IMR-90 (cell line): ENCODE data around the gene CAMK2G. TPM values are rescaled to one million over a fixed set of nuclear protein-coding genes. Genes with fewer than 3 reads are reported as not detected.

Experiments used
- ATAC-seq: fragments of 200-7000 bp; cut with Tn5 transposase; 2 replicates; pipeline ENCODE4 v1.9.1; 2020; ENCODE audit warnings: low read depth, mild to moderate bottlenecking, moderate library complexity
- BruUV-seq: library from RNA; stranded (reverse); fragments of 400-500 nt; replicated peaks from 2 replicates; lab custom pipeline; 2021; lab: Mats Ljungman, UMichigan
- CTCF ChIA-PET: fragments of 300-600 bp; formaldehyde crosslinking; extraction: SDS; loops from one replicate; lab custom pipeline; 2021; ENCODE audit warnings: antibody characterized with exemption; lab: Yijun Ruan, JAX
- POLR2A ChIA-PET: fragments of 300-600 bp; sonication (Branson Sonifier 250); formaldehyde crosslinking; loops from one replicate; lab custom pipeline; 2022; ENCODE audit warnings: antibody characterized with exemption; ENCODE audit not compliant: unreplicated experiment; lab: Charles Lee
- DNase-seq: peaks from one replicate; pipeline ENCODE4 v3.0.0; 2013
- H2AFZ ChIP-seq: replicated peaks from 2 replicates; pipeline ENCODE3; 2013; ENCODE audit warnings: low read length, mild to moderate bottlenecking; ENCODE audit not compliant: poor library complexity
- H2AK5ac ChIP-seq: 2 replicates; pipeline ENCODE4 v1.6.1; 2013; ENCODE audit warnings: low read depth, low read length, inconsistent platforms
- H2AK9ac ChIP-seq: replicated peaks from 2 replicates; pipeline ENCODE3; 2013; ENCODE audit warnings: mild to moderate bottlenecking, low read depth, low read length, moderate library complexity; ENCODE audit not compliant: poor library complexity
- H2BK120ac ChIP-seq: 2 replicates; pipeline ENCODE4 v1.6.1; 2013; ENCODE audit warnings: low read depth, low read length, inconsistent platforms
- H2BK15ac ChIP-seq: 3 replicates; pipeline ENCODE4 v1.6.1; 2013; ENCODE audit warnings: low read depth, low read length, inconsistent platforms
- H2BK20ac ChIP-seq: 2 replicates; pipeline ENCODE4 v1.6.1; 2013; ENCODE audit warnings: low read depth, mild to moderate bottlenecking, inconsistent platforms, low read length, moderate library complexity
- H2BK5ac ChIP-seq: 2 replicates; pipeline ENCODE4 v1.6.1; 2013; ENCODE audit warnings: mild to moderate bottlenecking, low read depth, low read length, inconsistent platforms; ENCODE audit not compliant: poor library complexity, severe bottlenecking
- H3K14ac ChIP-seq: replicated peaks from 2 replicates; pipeline ENCODE4 v1.6.1; 2013; ENCODE audit warnings: low read depth, low read length, inconsistent platforms
- H3K18ac ChIP-seq: 2 replicates; pipeline ENCODE4 v1.6.1; 2013; ENCODE audit warnings: low read depth, low read length, control low read depth
- H3K23ac ChIP-seq: 2 replicates; pipeline ENCODE4 v1.6.1; 2013; ENCODE audit warnings: low read depth, low read length, inconsistent platforms
- H3K27ac ChIP-seq: 2 replicates; pipeline ENCODE4 v1.5.1; 2013; ENCODE audit warnings: mild to moderate bottlenecking, control low read depth, low read length; ENCODE audit not compliant: insufficient read depth
- H3K27me3 ChIP-seq: 2 replicates; pipeline ENCODE4 v1.6.1; 2013; ENCODE audit warnings: low read length; ENCODE audit not compliant: control insufficient read depth, insufficient read depth
- H3K36me3 ChIP-seq: 2 replicates; pipeline ENCODE4 v1.6.1; 2013; ENCODE audit warnings: low read length, mixed read lengths; ENCODE audit not compliant: control insufficient read depth, insufficient read depth
- H3K4ac ChIP-seq: 2 replicates; pipeline ENCODE4 v1.6.1; 2013; ENCODE audit warnings: low read depth, low read length, inconsistent platforms
- H3K4me1 ChIP-seq: 2 replicates; pipeline ENCODE4 v1.6.1; 2013; ENCODE audit warnings: low read length, mixed read lengths; ENCODE audit not compliant: control insufficient read depth, insufficient read depth
- H3K4me2 ChIP-seq: 2 replicates; pipeline ENCODE4 v1.6.1; 2013; ENCODE audit warnings: low read depth, mild to moderate bottlenecking, control low read depth, low read length, moderate library complexity
- H3K4me3 ChIP-seq: 2 replicates; pipeline ENCODE4 v1.5.1; 2013; ENCODE audit warnings: low read depth, mild to moderate bottlenecking, control low read depth, low read length, moderate library complexity; ENCODE audit not compliant: insufficient read depth
- H3K56ac ChIP-seq: 2 replicates; pipeline ENCODE4 v1.6.1; 2013; ENCODE audit warnings: low read length, inconsistent platforms; ENCODE audit not compliant: insufficient read depth; ENCODE audit errors: extremely low read depth
- H3K79me1 ChIP-seq, 2 experiments: 2 replicates each; pipeline ENCODE4 v1.6.1; 2013; ENCODE audit warnings: low read length in 2 of 2, inconsistent platforms in 1 of 2, low read depth in 1 of 2
- H3K9ac ChIP-seq: 2 replicates; pipeline ENCODE4 v1.6.1; 2013; ENCODE audit warnings: low read depth, low read length, control low read depth
- H3K9me1 ChIP-seq: 2 replicates; pipeline ENCODE4 v1.6.1; 2013; ENCODE audit warnings: low read length, inconsistent platforms; ENCODE audit not compliant: insufficient read depth
- H3K9me3 ChIP-seq: 2 replicates; pipeline ENCODE4 v1.6.1; 2013; ENCODE audit warnings: low read length; ENCODE audit not compliant: control insufficient read depth, insufficient read depth
- H4K20me1 ChIP-seq: 2 replicates; pipeline ENCODE4 v1.6.1; 2013; ENCODE audit warnings: low read length, inconsistent platforms; ENCODE audit not compliant: insufficient read depth
- H4K5ac ChIP-seq: 2 replicates; pipeline ENCODE4 v1.6.1; 2013; ENCODE audit warnings: mild to moderate bottlenecking, low read depth, low read length, control low read depth
- H4K8ac ChIP-seq, 2 experiments: 2 replicates each; pipeline ENCODE4 v1.6.1; 2013; ENCODE audit warnings: low read depth in 2 of 2, low read length in 2 of 2, control low read depth in 1 of 2, inconsistent platforms in 1 of 2
- H4K91ac ChIP-seq: 2 replicates; pipeline ENCODE4 v1.6.1; 2013; ENCODE audit warnings: low read depth, low read length, inconsistent platforms; ENCODE audit not compliant: insufficient read depth
- POLR2A ChIP-seq: IDR thresholded peaks from 2 replicates; pipeline ENCODE4 v1.6.1; 2012; ENCODE audit warnings: mild to moderate bottlenecking, low read depth, low read length
- SMC3 ChIP-seq: fragments of 150-350 bp; IDR thresholded peaks from 2 replicates; pipeline ENCODE4 v1.6.1; 2016; ENCODE audit warnings: low read depth, mild to moderate bottlenecking, antibody characterized with exemption, low read length, moderate library complexity
- WGBS, 2 experiments: methylation state at CpG; one replicate each; pipeline versions ENCODE4 v1.1.5 to v1.1.7; 2013; ENCODE audit warnings: missing lambda C conversion rate in 2 of 2; ENCODE audit not compliant: insufficient read length in 1 of 2; ENCODE audit errors: extremely low coverage in 2 of 2; 5-methylcytosine and 5-hydroxymethylcytosine counted together
- dilution Hi-C: fragments of 300-500 bp; cut with HindIII; formaldehyde crosslinking; loops from one replicate; pipeline ENCODE4 v1.14.3; 2018; ENCODE audit warnings: low sequenced_read_pairs; ENCODE audit not compliant: unreplicated experiment
- in situ Hi-C: fragments of 300-500 bp; cut with MboI; formaldehyde crosslinking; loops from 3 replicates; pipeline ENCODE4 v1.14.3; 2019; ENCODE audit warnings: low sequenced_read_pairs, inconsistent platforms, mixed read lengths
- intact Hi-C: fragments of 100-400 bp; cut with micrococcal nuclease; formaldehyde crosslinking; loops from 2 replicates; pipeline ENCODE4 v1.10.0; 2022
- polyA plus RNA-seq, 3 experiments: library from polyadenylated mRNA; depleted of rRNA; stranded (reverse); fragments of >200 nt; gene quantifications; 2 replicates each; pipeline ENCODE4 v1.2.3, GENCODE V29; 2012; ENCODE audit warnings: low replicate concordance in 1 of 3
- total RNA-seq: library from RNA; depleted of rRNA; stranded (reverse); fragments of >200 nt; gene quantifications from 2 replicates; pipeline ENCODE4 v1.2.3, GENCODE V29; 2012

The CAMK2G gene
- total and polyA plus RNA-seq, 2 of the 4 experiments (the other 2 are of a cell fraction) = 20.4 to 25.4 TPM

DNA sequence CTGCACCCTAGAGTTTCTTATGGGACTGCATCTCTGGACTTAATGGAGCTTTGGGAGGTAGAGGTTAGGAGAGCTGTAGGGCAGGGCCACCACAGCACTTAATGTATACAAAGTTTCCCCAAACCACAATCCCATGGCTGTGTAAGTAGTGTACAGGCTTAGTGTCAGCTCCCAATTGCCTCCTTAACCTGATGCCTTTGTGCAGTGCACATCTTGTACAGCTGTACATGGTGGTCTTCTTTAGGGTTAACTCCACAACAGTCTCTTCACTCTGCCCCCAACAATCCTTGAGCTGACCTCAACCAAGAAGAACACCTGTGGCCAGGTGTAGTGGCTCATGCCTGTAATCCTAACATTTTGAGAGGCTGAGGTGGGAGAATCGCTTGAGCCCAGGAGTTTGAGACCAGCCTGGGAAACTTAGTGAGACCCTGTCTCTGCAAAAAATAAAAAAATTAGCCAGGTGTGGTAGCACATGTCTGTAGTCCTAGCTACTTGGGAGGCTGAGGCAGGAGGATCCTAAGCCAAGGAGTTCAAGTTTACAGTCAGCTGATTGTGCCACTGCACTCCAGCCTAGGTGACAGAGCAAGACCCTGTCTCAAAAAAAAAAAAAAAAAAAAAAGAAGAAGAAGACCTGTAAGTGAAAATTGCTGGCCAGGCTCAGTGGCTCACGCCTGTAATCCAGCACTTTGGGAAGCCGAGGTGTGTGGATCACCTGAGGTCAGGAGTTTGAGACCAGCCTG, 43.4 kb upstream of the CAMK2G start:
- Histone ChIP-seq H2BK15ac (no peak overlapping the region), H3K4ac (no peak overlapping the region), H4K5ac (no peak overlapping the region), H3K79me1 (peaks cover 11 to 41% of the 10 kb centered on the region in 2 experiments), H2BK120ac (no peak overlapping the region), H3K9ac (no peak overlapping the region), H2AFZ (no peak overlapping the region), H3K18ac (no peak overlapping the region), H3K9me1 (peaks cover 18% of the 10 kb centered on the region), H3K56ac (no peak overlapping the region), H4K8ac (no peak overlapping the region), H2AK5ac (no peak overlapping the region), H3K14ac (no peak overlapping the region), H3K27me3 (no peaks in the 10 kb centered on the region), H3K4me1 (peaks cover 19% of the 10 kb centered on the region), H3K4me3 (no peak overlapping the region), H3K36me3 (peaks cover 46% of the 10 kb centered on the region), H3K23ac (no peak overlapping the region), H3K27ac (no peak overlapping the region), H4K20me1 (peaks cover 52% of the 10 kb centered on the region), H4K91ac (no peak overlapping the region), H2BK20ac (no peak overlapping the region), H2BK5ac (no peak overlapping the region), H3K9me3 (no peaks in the 10 kb centered on the region), H3K4me2 (no peak overlapping the region), H2AK9ac (no peak overlapping the region)
- TF ChIP-seq SMC3 (no peak), POLR2A (peak; percentile 67)
- peak; percentile 10 for ATAC-seq
- in situ Hi-C loops (no loop called here), dilution Hi-C loops (no loop called here), intact Hi-C loops (no loop called here)
- no CpG with 5 or more reads among the region's 3 CpGs for WGBS, 2 experiments
- ChIA-PET CTCF (interaction anchor here (1.1 kb wide), 2 partner anchors 22 to 154 kb away, joined by 3 to 4 read pairs; no protein-coding TSS in a partner anchor), POLR2A (interaction anchor here (0.6 to 1.9 kb wide), 6 partner anchors 17 to 134 kb away, joined by 3 to 16 read pairs (median 4); partner anchors contain the start of gene VCL)
- DNase-seq = peak; percentile 68
- BruUV-seq = no TSS peak
